VCaP (cell line): ENCODE measurements around the gene RFC5.

Experiments used
- H3K27ac ChIP-seq: fragments of 450-650 bp; 2 replicates; pipeline ENCODE4 v1.5.1; 2017
- CTCF ChIP-seq: fragments of 450-650 bp; conservative IDR thresholded peaks from 2 replicates; pipeline ENCODE4 v1.5.1; 2017; ENCODE audit warnings: mild to moderate bottlenecking, moderate library complexity

Gene RFC5

GRCh38 chr12:118038137-118038536 lies 21.6 kb downstream of the RFC5 start:
- no peak overlapping the region for H3K27ac ChIP-seq
- no peak for TF ChIP-seq CTCF

- H3K27ac ChIP-seq = no peak overlapping the region
- no peak for TF ChIP-seq CTCF
Measured at GRCh38 chr12:118042091-118042490, 25.6 kb downstream of the RFC5 start.

GRCh38 chr12:118044075-118044474 lies 27.6 kb downstream of the RFC5 start:
- no peak overlapping the region for H3K27ac ChIP-seq
- TF ChIP-seq CTCF = no peak

- TF ChIP-seq CTCF = no peak
Measured at GRCh38 chr12:118044577-118044976, 28.1 kb downstream of the RFC5 start.

GRCh38 chr12:118046430-118046829 lies 29.9 kb downstream of the RFC5 start:
- TF ChIP-seq CTCF = no peak
- no peak overlapping the region for H3K27ac ChIP-seq

More at GRCh38 chr12:118044577-118044976, 28.1 kb downstream of the RFC5 start:
- no peak overlapping the region for H3K27ac ChIP-seq

- no peak; the same call in 1 of the 2 replicates for TF ChIP-seq CTCF
- no peak overlapping the region for H3K27ac ChIP-seq
Measured at GRCh38 chr12:118050972-118051910, 34.7 kb downstream of the RFC5 start.

GRCh38 chr12:118052324-118053070 lies 36.0 kb downstream of the RFC5 start:
- H3K27ac ChIP-seq = no peak overlapping the region
- no peak for TF ChIP-seq CTCF
